Prostate gland (tissue), 2 donors: ENCODE results near the gene LAG3.

Source experiments
- POLR2A ChIP-seq: fragments of 450-650 bp; IDR thresholded peaks from one replicate; pipeline ENCODE4 v1.6.1; 2016; ENCODE audit warnings: antibody characterized with exemption, mild to moderate bottlenecking
- POLR2AphosphoS5 ChIP-seq: sonication (generic); formaldehyde crosslinking; IDR thresholded peaks from one replicate; pipeline ENCODE4 v1.6.1; 2017; ENCODE audit warnings: antibody characterized with exemption
- TF ChIP-seq, protein P1 (sequence below), 4 experiments: fragments of 200-600 bp in 2 of 4; fragments of 450-650 bp in 2 of 4; sonication (generic) in 2 of 4; IDR thresholded peaks; 1 replicate in 3 of 4; 2 replicates in 1 of 4; pipeline ENCODE4 v1.5.1; 2016 to 2019; ENCODE audit warnings: antibody characterized with exemption in 4 of 4, mild to moderate bottlenecking in 2 of 4, moderate library complexity in 2 of 4

DNA sequence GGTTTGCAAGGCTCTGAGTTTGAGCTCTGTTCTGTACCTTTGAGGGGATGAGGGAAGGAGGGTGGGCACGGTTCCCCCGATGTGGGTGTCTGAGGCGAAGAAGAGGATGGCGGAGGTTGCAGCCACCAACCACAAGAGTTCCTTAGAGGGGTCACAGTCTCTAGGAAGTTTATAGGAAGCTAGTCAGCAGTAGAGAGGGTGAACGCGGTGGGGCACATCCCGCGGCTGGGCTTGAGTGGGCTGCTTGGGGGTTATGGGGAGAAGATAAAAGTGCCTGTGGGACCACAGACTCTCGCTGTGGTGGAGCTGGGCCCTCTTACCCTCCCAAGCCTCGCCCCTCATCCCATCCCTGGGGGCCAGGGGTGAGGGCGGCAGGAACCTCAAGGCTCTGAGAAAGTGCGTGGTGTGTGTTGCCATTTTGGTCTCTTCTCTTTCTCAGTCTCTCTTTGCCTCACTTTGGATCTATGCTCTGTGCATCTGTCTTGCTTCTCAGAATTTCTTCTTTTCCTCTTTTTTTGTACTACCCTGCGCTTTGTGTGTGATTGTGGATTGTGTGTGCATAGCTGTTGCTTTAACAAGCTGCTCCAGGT is 19.7 kb downstream of the LAG3 start:
- TF ChIP-seq, protein P1, sequence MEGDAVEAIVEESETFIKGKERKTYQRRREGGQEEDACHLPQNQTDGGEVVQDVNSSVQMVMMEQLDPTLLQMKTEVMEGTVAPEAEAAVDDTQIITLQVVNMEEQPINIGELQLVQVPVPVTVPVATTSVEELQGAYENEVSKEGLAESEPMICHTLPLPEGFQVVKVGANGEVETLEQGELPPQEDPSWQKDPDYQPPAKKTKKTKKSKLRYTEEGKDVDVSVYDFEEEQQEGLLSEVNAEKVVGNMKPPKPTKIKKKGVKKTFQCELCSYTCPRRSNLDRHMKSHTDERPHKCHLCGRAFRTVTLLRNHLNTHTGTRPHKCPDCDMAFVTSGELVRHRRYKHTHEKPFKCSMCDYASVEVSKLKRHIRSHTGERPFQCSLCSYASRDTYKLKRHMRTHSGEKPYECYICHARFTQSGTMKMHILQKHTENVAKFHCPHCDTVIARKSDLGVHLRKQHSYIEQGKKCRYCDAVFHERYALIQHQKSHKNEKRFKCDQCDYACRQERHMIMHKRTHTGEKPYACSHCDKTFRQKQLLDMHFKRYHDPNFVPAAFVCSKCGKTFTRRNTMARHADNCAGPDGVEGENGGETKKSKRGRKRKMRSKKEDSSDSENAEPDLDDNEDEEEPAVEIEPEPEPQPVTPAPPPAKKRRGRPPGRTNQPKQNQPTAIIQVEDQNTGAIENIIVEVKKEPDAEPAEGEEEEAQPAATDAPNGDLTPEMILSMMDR (IDR thresholded peaks at IDR 0.05) = no peak
- TF ChIP-seq POLR2A (no peak), POLR2AphosphoS5 (no peak)
